Hindlimb muscle (tissue), 1 donor: ENCODE measurements around the gene SCD. TPM values are rescaled to one million over a fixed set of nuclear protein-coding genes. Genes with fewer than 3 reads are reported as not detected.

Experiments used
- DNase-seq: peaks from one replicate; pipeline ENCODE4 v3.0.0-alpha.2; 2013
- polyA plus RNA-seq: library from polyadenylated mRNA; unstranded; fragments of 120-200 nt; gene quantifications from one replicate; pipeline ENCODE4 v1.2.1, GENCODE V29; 2013; ENCODE audit not compliant: insufficient read length

Gene SCD
- polyA plus RNA-seq, 1 donor = 28.1 TPM

- no peak for DNase-seq
Observed at GRCh38 chr10:100401631-100402328, 54.7 kb downstream of the SCD start.

- no peak for DNase-seq
Observed at GRCh38 chr10:100403734-100404133, 56.7 kb downstream of the SCD start.

- no peak for DNase-seq
Observed at GRCh38 chr10:100413173-100413572, 66.1 kb downstream of the SCD start.

Other genes with a start within 250 kb of the SCD start
- gene ERLIN1, start 161.2 kb upstream of the SCD start, polyA plus RNA-seq = 33.2 TPM
- gene CHUK, start 117.6 kb upstream of the SCD start, polyA plus RNA-seq = 13.6 TPM
- gene CWF19L1, start 79.6 kb upstream of the SCD start, polyA plus RNA-seq = 23.4 TPM
- gene BLOC1S2, start 60.6 kb upstream of the SCD start, polyA plus RNA-seq = 22.0 TPM
- gene PKD2L1, start 17.0 kb upstream of the SCD start, polyA plus RNA-seq = not detected
- gene WNT8B, start 115.8 kb downstream of the SCD start, polyA plus RNA-seq = 0.09 TPM
- 12.4 TPM for gene SEC31B, start 172.6 kb downstream of the SCD start, polyA plus RNA-seq
- gene NDUFB8, start 182.6 kb downstream of the SCD start, polyA plus RNA-seq = 118 TPM
- 40.1 TPM for gene HIF1AN, start 188.7 kb downstream of the SCD start, polyA plus RNA-seq